ENCODE data around the gene AP3S2.
"Not testable (repeated sequence)": the region's sequence is repeated elsewhere in the genome, so short reads cannot be mapped to it uniquely, and the experiment has no call there.

The AP3S2 gene

DNA sequence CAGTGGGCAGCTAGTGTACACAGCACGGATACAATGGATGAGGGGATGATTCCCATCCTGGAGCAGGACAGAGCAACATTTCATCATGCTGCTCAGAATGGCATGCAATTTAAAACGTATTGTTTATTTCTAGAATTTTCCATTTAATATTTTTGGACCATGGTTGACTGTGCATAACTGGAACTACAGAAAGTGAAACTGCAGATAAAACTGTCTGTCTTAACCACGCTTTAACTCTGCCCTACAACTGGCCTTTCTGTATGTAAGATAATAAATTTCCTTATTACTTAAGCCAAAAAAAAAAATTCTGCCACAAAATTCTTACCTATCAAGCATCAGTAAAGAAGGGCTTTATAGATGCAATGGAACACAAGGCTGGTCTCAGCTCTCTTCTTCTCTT, 33.4 kb downstream of the AP3S2 start:
- peaks cover 42% of the 10 kb centered on the region for H3K36me3 ChIP-seq (ENCODE audit: insufficient read depth, low read length)
- H3K4me1 ChIP-seq (ENCODE audit: control insufficient read depth, insufficient read depth, low read length), result no peaks in the 10 kb centered on the region
- H3K9ac ChIP-seq (ENCODE audit: low read depth, low read length), result no peak overlapping the region
- H3K4me2 ChIP-seq (ENCODE audit: low read length), result no peak overlapping the region
- H3K27me3 ChIP-seq (ENCODE audit: control insufficient read depth, insufficient read depth, low read length), result no peaks in the 10 kb centered on the region
- H3K9me3 ChIP-seq (replicated peaks; ENCODE audit: low read length), result no peaks in the 10 kb centered on the region
- H3K4me3 ChIP-seq (ENCODE audit: low read length), result no peak overlapping the region

DNA sequence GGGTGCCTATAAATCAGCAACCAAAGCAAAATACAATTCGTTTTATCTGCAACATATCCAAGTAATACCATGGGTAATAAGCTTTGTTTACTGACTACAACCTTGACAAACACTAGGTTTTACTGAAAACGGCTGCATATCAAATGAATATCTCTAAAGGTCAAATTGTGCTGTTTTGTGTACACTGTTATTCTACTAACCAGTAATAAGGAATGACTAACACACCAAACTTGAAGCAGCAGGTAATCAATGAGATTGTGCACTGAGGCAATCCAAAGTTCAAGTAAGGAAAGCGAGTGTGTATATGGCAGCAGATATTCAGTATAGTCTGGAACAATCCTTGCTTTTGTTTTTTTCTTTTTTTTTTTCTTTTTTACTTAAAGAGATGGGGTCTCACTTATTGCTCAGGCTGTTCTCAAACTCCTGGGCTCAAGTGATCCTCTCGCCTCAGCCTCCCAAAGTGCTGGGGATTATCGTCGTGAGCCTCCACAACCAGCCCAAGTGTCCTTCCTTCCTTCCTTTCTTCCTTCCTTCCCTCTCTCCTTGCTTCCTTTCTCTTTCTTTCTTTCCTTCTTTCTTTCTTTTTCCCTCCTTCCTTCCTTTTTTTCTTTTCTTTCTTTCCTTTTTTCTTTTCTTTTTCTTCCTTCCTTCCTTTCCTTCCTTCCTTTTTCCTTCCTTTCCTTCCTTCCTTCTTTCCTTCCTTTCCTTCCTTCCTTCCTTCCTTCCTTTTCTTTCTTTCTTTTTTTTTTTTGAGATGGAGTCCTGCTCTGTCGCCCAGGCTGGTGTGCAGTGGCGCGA, 34.9 kb downstream of the AP3S2 start:
- Histone ChIP-seq H3K9ac (ENCODE audit: low read depth, low read length) (no peak overlapping the region), H3K4me3 (ENCODE audit: low read length) (no peak overlapping the region), H3K4me1 (ENCODE audit: control insufficient read depth, insufficient read depth, low read length) (no peaks in the 10 kb centered on the region), H3K27me3 (ENCODE audit: control insufficient read depth, insufficient read depth, low read length) (no peaks in the 10 kb centered on the region), H3K4me2 (ENCODE audit: low read length) (no peak overlapping the region), H3K36me3 (ENCODE audit: insufficient read depth, low read length) (peaks cover 34% of the 10 kb centered on the region), H3K9me3 (replicated peaks; ENCODE audit: low read length) (no peaks in the 10 kb centered on the region)

DNA sequence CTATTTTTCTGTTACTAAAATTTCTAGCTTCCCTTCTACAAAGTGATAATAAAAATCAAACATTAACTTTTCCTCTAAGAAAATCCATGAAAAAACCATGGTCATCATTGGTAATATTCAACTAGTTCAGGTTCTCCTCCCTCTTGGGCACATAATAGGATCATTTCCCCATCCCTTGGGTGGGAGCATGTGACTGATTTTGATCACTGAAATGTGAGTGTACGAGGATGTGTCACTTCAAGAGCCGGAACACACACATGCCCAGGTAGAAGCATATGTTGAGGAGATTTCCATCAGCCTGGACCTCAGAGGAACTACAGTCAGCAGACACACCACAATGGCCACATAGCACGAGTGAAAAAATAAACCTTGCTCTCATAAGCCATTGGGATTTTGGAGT, 36.1 kb downstream of the AP3S2 start:
- Histone ChIP-seq H3K9me3 (replicated peaks; ENCODE audit: low read length) (no peaks in the 10 kb centered on the region), H3K36me3 (ENCODE audit: insufficient read depth, low read length) (peaks cover 25% of the 10 kb centered on the region), H3K4me1 (ENCODE audit: control insufficient read depth, insufficient read depth, low read length) (no peaks in the 10 kb centered on the region), H3K4me2 (ENCODE audit: low read length) (no peak overlapping the region), H3K27me3 (ENCODE audit: control insufficient read depth, insufficient read depth, low read length) (no peaks in the 10 kb centered on the region), H3K4me3 (ENCODE audit: low read length) (no peak overlapping the region), H3K9ac (ENCODE audit: low read depth, low read length) (no peak overlapping the region)

DNA sequence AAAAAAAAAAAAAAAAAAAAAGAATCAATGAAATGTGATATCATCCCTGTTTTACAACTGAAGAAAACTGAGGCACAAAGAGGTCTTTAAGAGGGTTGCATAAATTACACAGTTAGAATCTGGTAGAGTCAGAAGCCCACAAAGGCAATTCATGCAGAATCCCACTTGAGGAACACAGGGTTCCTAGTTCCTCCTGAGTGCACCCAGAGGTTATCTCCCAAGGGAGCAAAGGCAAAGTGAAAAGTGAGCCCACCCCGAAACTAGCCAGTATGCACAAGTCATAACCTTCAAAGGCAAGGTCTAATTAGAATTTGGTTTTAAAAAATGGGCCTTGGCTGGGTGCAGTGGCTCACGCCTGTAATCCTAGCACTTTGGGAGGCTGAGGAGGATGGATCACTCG, 37.8 kb downstream of the AP3S2 start:
- Histone ChIP-seq H3K4me2 (ENCODE audit: low read length) (no peak overlapping the region), H3K36me3 (ENCODE audit: insufficient read depth, low read length) (peaks cover 21% of the 10 kb centered on the region), H3K27me3 (ENCODE audit: control insufficient read depth, insufficient read depth, low read length) (no peaks in the 10 kb centered on the region), H3K4me1 (ENCODE audit: control insufficient read depth, insufficient read depth, low read length) (peaks cover 11% of the 10 kb centered on the region), H3K4me3 (ENCODE audit: low read length) (no peak overlapping the region), H3K9ac (ENCODE audit: low read depth, low read length) (no peak overlapping the region), H3K9me3 (replicated peaks; ENCODE audit: low read length) (no peaks in the 10 kb centered on the region)

DNA sequence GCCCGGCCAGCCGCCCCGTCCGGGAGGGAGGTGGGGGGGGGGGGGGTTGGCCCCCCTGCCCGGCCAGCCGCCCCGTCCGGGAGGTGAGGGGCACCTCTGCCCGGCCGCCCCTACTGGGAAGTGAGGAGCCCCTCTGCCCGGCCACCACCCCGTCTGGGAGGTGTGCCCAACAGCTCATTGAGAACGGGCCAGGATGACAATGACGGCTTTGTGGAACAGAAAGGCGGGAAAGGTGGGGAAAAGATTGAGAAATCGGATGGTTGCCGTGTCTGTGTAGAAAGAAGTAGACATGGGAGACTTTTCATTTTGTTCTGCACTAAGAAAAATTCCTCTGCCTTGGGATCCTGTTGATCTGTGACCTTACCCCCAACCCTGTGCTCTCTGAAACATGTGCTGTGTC, 38.9 kb downstream of the AP3S2 start:
- H3K4me2 ChIP-seq (ENCODE audit: low read length); H3K4me3 ChIP-seq (ENCODE audit: low read length); H3K9me3 ChIP-seq (replicated peaks; ENCODE audit: low read length); H3K9ac ChIP-seq (ENCODE audit: low read depth, low read length); H3K27me3 ChIP-seq (ENCODE audit: control insufficient read depth, insufficient read depth, low read length): not testable (repeated sequence)
- Histone ChIP-seq H3K36me3 (ENCODE audit: insufficient read depth, low read length) (peaks cover 10% of the 10 kb centered on the region), H3K4me1 (ENCODE audit: control insufficient read depth, insufficient read depth, low read length) (peaks cover 22% of the 10 kb centered on the region)

DNA sequence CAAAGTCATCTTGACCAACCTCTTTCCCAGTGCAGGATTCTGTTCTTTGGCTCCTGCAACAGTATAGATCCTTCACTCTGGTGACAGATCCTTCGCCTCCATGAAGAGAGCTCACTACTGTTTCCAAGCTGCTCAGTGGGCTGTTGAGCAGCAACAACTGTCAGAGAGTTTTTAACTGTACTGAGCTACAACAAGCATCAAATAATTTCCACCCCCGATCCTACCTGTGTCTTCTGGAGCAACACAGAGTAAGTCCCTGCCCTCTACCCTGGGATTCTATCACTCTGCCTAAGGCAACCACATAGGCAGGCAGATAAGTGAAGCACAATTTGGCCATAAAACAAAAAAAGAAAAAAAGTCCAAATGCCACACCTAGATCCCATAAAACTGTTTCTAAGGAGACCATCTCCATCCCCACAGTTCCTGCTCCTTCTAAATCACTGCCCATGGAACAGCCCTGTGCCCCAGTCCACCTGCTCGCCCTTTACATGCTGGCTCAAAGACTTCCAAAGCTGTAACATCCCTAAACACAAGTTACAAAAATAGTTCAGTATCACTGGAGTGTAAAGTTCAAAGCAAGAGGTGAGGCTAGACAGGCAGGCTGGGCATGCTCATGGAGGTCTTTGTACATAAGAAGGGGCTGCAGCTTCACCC, 41.3 kb downstream of the AP3S2 start:
- Histone ChIP-seq H3K27me3 (ENCODE audit: control insufficient read depth, insufficient read depth, low read length) (no peaks in the 10 kb centered on the region), H3K36me3 (ENCODE audit: insufficient read depth, low read length) (peaks cover 10% of the 10 kb centered on the region), H3K4me2 (ENCODE audit: low read length) (no peak overlapping the region), H3K9me3 (replicated peaks; ENCODE audit: low read length) (no peaks in the 10 kb centered on the region), H3K4me1 (ENCODE audit: control insufficient read depth, insufficient read depth, low read length) (peaks cover 42% of the 10 kb centered on the region), H3K4me3 (ENCODE audit: low read length) (no peak overlapping the region), H3K9ac (ENCODE audit: low read depth, low read length) (no peak overlapping the region)

DNA sequence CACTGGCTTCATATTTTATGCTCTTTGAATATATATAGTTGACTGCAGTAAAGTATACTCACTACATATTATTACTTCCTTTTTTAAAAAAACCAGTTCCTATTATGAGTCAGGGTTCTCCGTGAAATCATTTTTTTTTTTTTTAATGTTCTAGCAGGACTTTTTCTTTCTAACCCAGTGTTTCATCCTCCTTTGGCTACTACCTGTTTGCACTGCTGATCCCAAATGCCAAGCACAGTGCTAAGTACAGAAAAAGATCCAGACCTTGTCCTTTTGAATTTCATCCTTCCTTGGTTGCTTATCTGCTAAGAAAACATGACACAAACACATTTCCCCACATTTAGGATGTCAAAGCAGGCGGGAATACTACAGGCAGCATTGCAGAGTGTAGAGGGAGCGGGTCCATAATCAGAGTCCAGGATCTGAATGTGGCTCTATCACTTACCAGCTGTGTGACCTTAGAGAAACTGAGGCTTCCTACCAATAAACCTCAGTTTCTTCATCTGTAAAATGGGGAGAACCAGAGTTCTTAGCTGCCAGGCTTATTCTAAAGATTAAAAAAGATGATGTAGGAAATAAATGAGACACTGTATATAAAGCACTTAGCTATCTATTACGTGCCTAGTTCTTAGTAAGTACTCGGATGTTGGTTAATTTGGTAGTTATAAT, 42.0 kb downstream of the AP3S2 start:
- peaks cover 49% of the 10 kb centered on the region for H3K4me1 ChIP-seq (ENCODE audit: control insufficient read depth, insufficient read depth, low read length)
- H3K9ac ChIP-seq (ENCODE audit: low read depth, low read length), result no peak overlapping the region
- peaks cover 10% of the 10 kb centered on the region for H3K36me3 ChIP-seq (ENCODE audit: insufficient read depth, low read length)
- no peaks in the 10 kb centered on the region for H3K9me3 ChIP-seq (replicated peaks; ENCODE audit: low read length)
- no peak overlapping the region for H3K4me3 ChIP-seq (ENCODE audit: low read length)
- peak overlapping the region; percentile 7 for H3K4me2 ChIP-seq (ENCODE audit: low read length)
- H3K27me3 ChIP-seq (ENCODE audit: control insufficient read depth, insufficient read depth, low read length), result no peaks in the 10 kb centered on the region

DNA sequence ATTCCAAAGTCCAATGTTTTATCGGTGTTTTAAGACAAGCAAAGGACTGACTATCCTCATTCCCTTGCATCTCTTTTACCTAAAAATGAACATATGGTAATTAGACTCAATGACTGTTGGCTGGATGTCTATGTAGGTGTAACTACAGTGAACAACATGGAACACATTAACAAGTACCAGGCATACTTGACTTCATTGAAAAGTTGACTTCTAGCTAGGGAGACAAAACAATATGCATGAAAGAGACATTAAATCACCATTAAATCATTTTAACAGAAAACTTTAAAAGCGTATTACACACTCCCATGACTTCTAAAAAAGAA, 44.9 kb downstream of the AP3S2 start:
- H3K27me3 ChIP-seq (ENCODE audit: control insufficient read depth, insufficient read depth, low read length), result no peaks in the 10 kb centered on the region
- H3K9me3 ChIP-seq (replicated peaks; ENCODE audit: low read length), result no peaks in the 10 kb centered on the region
- peak overlapping the region; percentile 68 for H3K4me2 ChIP-seq (ENCODE audit: low read length)
- H3K9ac ChIP-seq (ENCODE audit: low read depth, low read length), result peak overlapping the region; percentile 64
- peaks cover 70% of the 10 kb centered on the region for H3K4me1 ChIP-seq (ENCODE audit: control insufficient read depth, insufficient read depth, low read length)
- H3K36me3 ChIP-seq (ENCODE audit: insufficient read depth, low read length), result peaks cover 6% of the 10 kb centered on the region
- H3K4me3 ChIP-seq (ENCODE audit: low read length), result peak overlapping the region; percentile 33

DNA sequence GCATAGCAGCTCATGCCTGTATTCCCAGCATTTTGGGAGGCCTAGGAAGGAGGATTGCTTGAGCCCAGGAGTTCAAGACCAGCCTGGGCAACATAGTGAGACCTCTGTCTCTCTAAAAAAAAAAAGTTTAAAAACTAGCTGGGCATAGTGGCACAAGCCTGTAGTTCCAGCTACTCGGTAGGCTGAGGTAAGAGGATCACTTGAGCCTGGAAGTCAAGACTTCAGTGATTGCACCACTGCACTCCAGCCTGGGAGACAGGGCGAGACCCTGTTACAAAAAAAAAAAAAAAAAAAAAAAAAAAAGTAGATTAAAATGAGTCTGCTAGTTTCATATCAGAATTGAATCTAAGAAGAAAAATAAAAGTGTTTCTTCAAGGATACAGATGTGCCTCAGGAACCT, 46.7 kb downstream of the AP3S2 start:
- Histone ChIP-seq H3K36me3 (ENCODE audit: insufficient read depth, low read length) (peaks cover 4% of the 10 kb centered on the region), H3K9ac (ENCODE audit: low read depth, low read length) (no peak overlapping the region), H3K4me1 (ENCODE audit: control insufficient read depth, insufficient read depth, low read length) (peaks cover 70% of the 10 kb centered on the region), H3K4me3 (ENCODE audit: low read length) (no peak overlapping the region), H3K27me3 (ENCODE audit: control insufficient read depth, insufficient read depth, low read length) (no peaks in the 10 kb centered on the region), H3K9me3 (replicated peaks; ENCODE audit: low read length) (no peaks in the 10 kb centered on the region), H3K4me2 (ENCODE audit: low read length) (no peak overlapping the region)

DNA sequence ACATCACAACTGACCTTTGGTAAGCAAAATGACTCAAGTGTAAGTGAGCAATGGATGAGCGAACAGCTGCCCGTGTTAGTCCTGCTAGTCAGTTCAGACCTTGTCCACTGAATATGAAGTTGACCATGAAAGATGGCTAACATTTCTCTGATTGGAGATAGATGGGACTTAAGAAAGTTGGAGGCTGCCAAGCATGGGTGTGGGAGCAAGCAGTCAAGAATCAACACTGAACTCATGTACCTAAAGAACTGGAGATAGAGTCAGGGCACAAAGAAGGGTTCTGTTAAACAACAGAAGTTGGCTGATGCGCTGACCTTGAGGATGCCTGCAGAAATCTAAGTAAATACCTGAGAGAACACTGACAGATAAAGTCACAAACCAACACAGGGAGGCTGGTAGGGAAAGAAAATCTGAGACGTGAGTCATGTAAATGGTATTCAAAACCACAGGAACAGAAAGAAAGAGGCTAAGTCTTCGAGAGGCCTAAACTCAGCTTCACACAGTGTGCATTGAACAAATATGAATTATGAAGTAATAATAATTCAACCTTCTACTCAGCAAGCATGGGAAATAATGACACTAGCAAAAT, 48.4 kb downstream of the AP3S2 start:
- Histone ChIP-seq H3K27me3 (ENCODE audit: control insufficient read depth, insufficient read depth, low read length) (no peaks in the 10 kb centered on the region), H3K4me3 (ENCODE audit: low read length) (peak overlapping the region; percentile 6), H3K9ac (ENCODE audit: low read depth, low read length) (peak overlapping the region; percentile 69), H3K4me2 (ENCODE audit: low read length) (peak overlapping the region; percentile 72), H3K4me1 (ENCODE audit: control insufficient read depth, insufficient read depth, low read length) (peaks cover 60% of the 10 kb centered on the region), H3K36me3 (ENCODE audit: insufficient read depth, low read length) (no peaks in the 10 kb centered on the region), H3K9me3 (replicated peaks; ENCODE audit: low read length) (no peaks in the 10 kb centered on the region)

DNA sequence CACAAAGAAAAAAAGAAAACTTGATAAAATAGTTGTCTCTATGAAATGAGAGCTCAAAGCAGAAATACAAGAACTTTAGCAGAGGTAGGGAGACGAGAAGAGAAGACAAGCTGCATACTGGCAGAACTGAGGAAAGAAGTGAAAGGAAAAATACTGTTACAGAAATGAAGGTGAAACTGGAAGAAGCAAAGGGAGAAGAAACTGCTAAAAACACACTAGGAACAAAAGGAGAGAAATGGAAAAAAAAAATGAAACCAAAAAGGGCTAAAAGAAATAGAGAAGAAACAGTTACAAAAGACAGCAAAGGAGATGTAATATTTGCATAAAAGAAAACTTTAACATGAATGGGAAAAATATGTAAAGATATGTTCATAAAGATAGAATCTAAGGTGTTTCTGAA, 51.8 kb downstream of the AP3S2 start:
- no peak overlapping the region for H3K4me3 ChIP-seq (ENCODE audit: low read length)
- no peak overlapping the region for H3K9ac ChIP-seq (ENCODE audit: low read depth, low read length)
- no peaks in the 10 kb centered on the region for H3K9me3 ChIP-seq (replicated peaks; ENCODE audit: low read length)
- peaks cover 42% of the 10 kb centered on the region for H3K4me1 ChIP-seq (ENCODE audit: control insufficient read depth, insufficient read depth, low read length)
- H3K36me3 ChIP-seq (ENCODE audit: insufficient read depth, low read length), result peaks cover 3% of the 10 kb centered on the region
- H3K27me3 ChIP-seq (ENCODE audit: control insufficient read depth, insufficient read depth, low read length), result no peaks in the 10 kb centered on the region
- no peak overlapping the region for H3K4me2 ChIP-seq (ENCODE audit: low read length)
